Neural cell (in vitro differentiated cells): ENCODE results near the gene AK3. TPM values are rescaled to one million over a fixed set of nuclear protein-coding genes. Genes with fewer than 3 reads are reported as not detected.

Experiments used
- H2AFZ ChIP-seq: fragments of 200-600, 300-800 bp; sonication (generic), shearing (Covaris generic); 2 replicates; pipeline ENCODE4 v1.6.0; 2014; ENCODE audit warnings: low read depth, mild to moderate bottlenecking, antibody characterized with exemption, low read length, moderate library complexity
- H3F3A ChIP-seq: fragments of 200-600 bp; shearing (Covaris generic); 2 replicates; pipeline ENCODE4 v1.6.1; 2016; ENCODE audit warnings: mild to moderate bottlenecking, moderate library complexity, mixed read lengths, antibody characterized with exemption, low read length; ENCODE audit not compliant: insufficient read depth, poor library complexity, severe bottlenecking
- H3K27ac ChIP-seq: fragments of 200-600, 300-800 bp; sonication (generic), shearing (Covaris generic); 2 replicates; pipeline ENCODE4 v1.5.1; 2014; ENCODE audit warnings: mild to moderate bottlenecking, low read length, moderate library complexity
- H3K27me3 ChIP-seq: fragments of 300-800, 200-600 bp; sonication (generic), shearing (Covaris generic); 2 replicates; pipeline ENCODE4 v1.6.0; 2014; ENCODE audit warnings: mild to moderate bottlenecking, low read depth, low read length, moderate library complexity; ENCODE audit not compliant: insufficient read depth
- H3K36me3 ChIP-seq: fragments of 300-800, 200-600 bp; sonication (generic), shearing (Covaris generic); 2 replicates; pipeline ENCODE4 v1.5.1; 2014; ENCODE audit warnings: mild to moderate bottlenecking, antibody characterized with exemption, low read length, moderate library complexity; ENCODE audit not compliant: insufficient read depth
- H3K4me2 ChIP-seq: fragments of 300-800, 200-600 bp; sonication (generic), shearing (Covaris generic); 2 replicates; pipeline ENCODE4 v1.6.0; 2014; ENCODE audit warnings: mild to moderate bottlenecking, low read length
- H3K4me3 ChIP-seq: fragments of 300-800, 200-600 bp; sonication (generic), shearing (Covaris generic); 2 replicates; pipeline ENCODE4 v1.5.1; 2014; ENCODE audit warnings: mild to moderate bottlenecking, low read length, moderate library complexity
- H3K79me2 ChIP-seq: fragments of 200-600 bp; shearing (Covaris generic); replicated peaks from 2 replicates; pipeline ENCODE4 v1.6.0; 2014; ENCODE audit warnings: mild to moderate bottlenecking, low read length, moderate library complexity; ENCODE audit not compliant: insufficient read depth
- H3K9ac ChIP-seq: fragments of 300-800, 200-600 bp; sonication (generic), shearing (Covaris generic); 2 replicates; pipeline ENCODE4 v1.6.1; 2016; ENCODE audit warnings: mild to moderate bottlenecking, low read length, mixed read lengths
- H3K9me2 ChIP-seq: fragments of 200-600 bp; shearing (Covaris generic); 2 replicates; pipeline ENCODE4 v1.6.1; 2016; ENCODE audit warnings: mild to moderate bottlenecking, low read length, mixed read lengths; ENCODE audit not compliant: insufficient read depth
- H3K9me3 ChIP-seq: fragments of 200-600, 300-800 bp; sonication (generic), shearing (Covaris generic); 2 replicates; pipeline ENCODE4 v1.6.1; 2016; ENCODE audit warnings: mild to moderate bottlenecking, mixed run types, low read length, moderate library complexity, mixed read lengths
- H4K20me1 ChIP-seq: fragments of 200-600 bp; shearing (Covaris generic); 2 replicates; pipeline ENCODE4 v1.6.1; 2016; ENCODE audit warnings: mild to moderate bottlenecking, mixed run types; ENCODE audit not compliant: insufficient read depth
- EP300 ChIP-seq: fragments of 450-650 bp; conservative IDR thresholded peaks from 2 replicates; pipeline ENCODE4 v1.6.1; 2014; ENCODE audit warnings: antibody characterized with exemption, mild to moderate bottlenecking, moderate library complexity; ENCODE audit not compliant: poor library complexity, severe bottlenecking
- EZH2 ChIP-seq: fragments of 200-600, 300-800 bp; shearing (Covaris generic), sonication (generic); IDR thresholded peaks from 2 replicates; pipeline ENCODE4 v1.6.1; 2014; ENCODE audit warnings: antibody characterized with exemption, low read length, borderline replicate concordance, mild to moderate bottlenecking; ENCODE audit not compliant: insufficient read depth, poor library complexity, severe bottlenecking
- MXI1 ChIP-seq: fragments of 450-650 bp; conservative IDR thresholded peaks from 2 replicates; pipeline ENCODE4 v1.6.1; 2014; ENCODE audit warnings: antibody characterized with exemption, mild to moderate bottlenecking; ENCODE audit not compliant: poor library complexity, severe bottlenecking
- POLR2AphosphoS5 ChIP-seq: IDR thresholded peaks from 2 replicates; pipeline ENCODE4 v1.6.1; 2012
- RAD21 ChIP-seq: fragments of 450-650 bp; conservative IDR thresholded peaks from 2 replicates; pipeline ENCODE4 v1.6.1; 2014; ENCODE audit warnings: antibody characterized with exemption, mild to moderate bottlenecking, moderate library complexity
- SMC3 ChIP-seq: fragments of 450-650 bp; conservative IDR thresholded peaks from 2 replicates; pipeline ENCODE4 v1.6.1; 2014; ENCODE audit warnings: antibody characterized with exemption, mild to moderate bottlenecking, moderate library complexity; ENCODE audit not compliant: poor library complexity
- TAF1 ChIP-seq: IDR thresholded peaks from 2 replicates; pipeline ENCODE4 v1.6.1; 2012; ENCODE audit warnings: low read depth
- polyA plus RNA-seq: library from polyadenylated mRNA; depleted of rRNA; stranded (reverse); fragments of >200 nt; gene quantifications from 2 replicates; pipeline ENCODE4 v1.2.3, GENCODE V29; 2014
- TF ChIP-seq, protein P1 (sequence below): IDR thresholded peaks from 2 replicates; pipeline ENCODE4 v1.6.1; 2012; ENCODE audit warnings: borderline replicate concordance
- TF ChIP-seq, protein P2 (sequence below): fragments of 450-650 bp; IDR thresholded peaks from 2 replicates; pipeline ENCODE4 v1.5.1; 2014; ENCODE audit warnings: antibody characterized with exemption, mild to moderate bottlenecking, moderate library complexity; ENCODE audit not compliant: poor library complexity, severe bottlenecking

Gene AK3
- polyA plus RNA-seq, 1 donor from 2014 or later, result 73.7 TPM

DNA sequence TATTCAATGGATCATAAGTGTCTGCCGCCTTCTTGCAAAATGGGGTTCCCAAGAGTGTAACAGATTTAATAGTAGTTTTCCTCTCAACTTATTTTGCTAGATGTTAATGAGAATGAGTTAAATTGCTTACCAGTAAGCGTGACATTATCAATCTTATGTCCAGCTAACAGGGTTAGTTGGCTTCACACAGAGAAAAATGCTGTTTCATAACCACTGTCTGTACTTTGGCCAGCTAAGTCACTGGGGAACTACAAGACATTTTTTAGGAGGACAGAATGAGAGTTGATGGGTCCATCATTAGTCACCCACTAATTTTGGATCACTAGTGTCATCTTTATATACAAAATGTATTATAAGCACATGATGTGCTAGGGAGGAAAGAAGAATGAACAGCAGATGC lies 60.3 kb downstream of the AK3 start:
- no peaks in the 10 kb centered on the region for H3K9me2 ChIP-seq
- H2AFZ ChIP-seq, result no peak overlapping the region
- TF ChIP-seq, protein P1, sequence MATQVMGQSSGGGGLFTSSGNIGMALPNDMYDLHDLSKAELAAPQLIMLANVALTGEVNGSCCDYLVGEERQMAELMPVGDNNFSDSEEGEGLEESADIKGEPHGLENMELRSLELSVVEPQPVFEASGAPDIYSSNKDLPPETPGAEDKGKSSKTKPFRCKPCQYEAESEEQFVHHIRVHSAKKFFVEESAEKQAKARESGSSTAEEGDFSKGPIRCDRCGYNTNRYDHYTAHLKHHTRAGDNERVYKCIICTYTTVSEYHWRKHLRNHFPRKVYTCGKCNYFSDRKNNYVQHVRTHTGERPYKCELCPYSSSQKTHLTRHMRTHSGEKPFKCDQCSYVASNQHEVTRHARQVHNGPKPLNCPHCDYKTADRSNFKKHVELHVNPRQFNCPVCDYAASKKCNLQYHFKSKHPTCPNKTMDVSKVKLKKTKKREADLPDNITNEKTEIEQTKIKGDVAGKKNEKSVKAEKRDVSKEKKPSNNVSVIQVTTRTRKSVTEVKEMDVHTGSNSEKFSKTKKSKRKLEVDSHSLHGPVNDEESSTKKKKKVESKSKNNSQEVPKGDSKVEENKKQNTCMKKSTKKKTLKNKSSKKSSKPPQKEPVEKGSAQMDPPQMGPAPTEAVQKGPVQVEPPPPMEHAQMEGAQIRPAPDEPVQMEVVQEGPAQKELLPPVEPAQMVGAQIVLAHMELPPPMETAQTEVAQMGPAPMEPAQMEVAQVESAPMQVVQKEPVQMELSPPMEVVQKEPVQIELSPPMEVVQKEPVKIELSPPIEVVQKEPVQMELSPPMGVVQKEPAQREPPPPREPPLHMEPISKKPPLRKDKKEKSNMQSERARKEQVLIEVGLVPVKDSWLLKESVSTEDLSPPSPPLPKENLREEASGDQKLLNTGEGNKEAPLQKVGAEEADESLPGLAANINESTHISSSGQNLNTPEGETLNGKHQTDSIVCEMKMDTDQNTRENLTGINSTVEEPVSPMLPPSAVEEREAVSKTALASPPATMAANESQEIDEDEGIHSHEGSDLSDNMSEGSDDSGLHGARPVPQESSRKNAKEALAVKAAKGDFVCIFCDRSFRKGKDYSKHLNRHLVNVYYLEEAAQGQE, result no peak
- TF ChIP-seq EZH2 (no peak), MXI1 (no peak), POLR2AphosphoS5 (no peak), RAD21 (no peak), TAF1 (no peak), EP300 (no peak), SMC3 (no peak)
- TF ChIP-seq, protein P2, sequence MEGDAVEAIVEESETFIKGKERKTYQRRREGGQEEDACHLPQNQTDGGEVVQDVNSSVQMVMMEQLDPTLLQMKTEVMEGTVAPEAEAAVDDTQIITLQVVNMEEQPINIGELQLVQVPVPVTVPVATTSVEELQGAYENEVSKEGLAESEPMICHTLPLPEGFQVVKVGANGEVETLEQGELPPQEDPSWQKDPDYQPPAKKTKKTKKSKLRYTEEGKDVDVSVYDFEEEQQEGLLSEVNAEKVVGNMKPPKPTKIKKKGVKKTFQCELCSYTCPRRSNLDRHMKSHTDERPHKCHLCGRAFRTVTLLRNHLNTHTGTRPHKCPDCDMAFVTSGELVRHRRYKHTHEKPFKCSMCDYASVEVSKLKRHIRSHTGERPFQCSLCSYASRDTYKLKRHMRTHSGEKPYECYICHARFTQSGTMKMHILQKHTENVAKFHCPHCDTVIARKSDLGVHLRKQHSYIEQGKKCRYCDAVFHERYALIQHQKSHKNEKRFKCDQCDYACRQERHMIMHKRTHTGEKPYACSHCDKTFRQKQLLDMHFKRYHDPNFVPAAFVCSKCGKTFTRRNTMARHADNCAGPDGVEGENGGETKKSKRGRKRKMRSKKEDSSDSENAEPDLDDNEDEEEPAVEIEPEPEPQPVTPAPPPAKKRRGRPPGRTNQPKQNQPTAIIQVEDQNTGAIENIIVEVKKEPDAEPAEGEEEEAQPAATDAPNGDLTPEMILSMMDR, result no peak
- no peaks in the 10 kb centered on the region for H3K9me3 ChIP-seq
- peaks cover 27% of the 10 kb centered on the region for H3K79me2 ChIP-seq
- H3K4me3 ChIP-seq, result peak overlapping the region; percentile 86
- no peaks in the 10 kb centered on the region for H4K20me1 ChIP-seq
- peak overlapping the region; percentile 40 for H3K4me2 ChIP-seq
- H3K36me3 ChIP-seq, result no peaks in the 10 kb centered on the region
- H3F3A ChIP-seq, result no peaks in the 10 kb centered on the region
- H3K27ac ChIP-seq, result peak overlapping the region; percentile 98
- no peaks in the 10 kb centered on the region for H3K27me3 ChIP-seq
- H3K9ac ChIP-seq, result peak overlapping the region; percentile 91

DNA sequence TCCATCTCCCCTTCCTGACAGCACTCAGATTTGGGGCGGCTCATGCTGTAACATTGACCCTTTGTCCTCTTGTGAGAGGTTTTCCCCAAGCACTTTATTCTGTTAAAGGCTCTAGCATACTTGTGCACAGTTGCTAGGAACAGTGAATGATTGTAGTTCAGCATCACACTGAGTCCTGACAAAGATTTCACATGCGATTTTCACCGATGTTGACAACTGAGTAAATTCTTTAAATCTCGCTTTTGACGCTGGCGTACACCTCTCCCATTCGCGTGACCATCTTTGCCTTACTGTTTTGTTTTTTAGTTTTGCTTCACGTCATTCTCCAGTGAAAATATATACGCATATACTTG lies 60.9 kb downstream of the AK3 start:
- H3K9me2 ChIP-seq, result no peaks in the 10 kb centered on the region
- H3K4me2 ChIP-seq, result peak overlapping the region; percentile 40
- no peaks in the 10 kb centered on the region for H3F3A ChIP-seq
- peaks cover 27% of the 10 kb centered on the region for H3K79me2 ChIP-seq
- TF ChIP-seq MXI1, result peak; percentile 9
- TF ChIP-seq, protein P1, result no peak
- no peak for TF ChIP-seq RAD21
- TF ChIP-seq, protein P2, result no peak
- H3K4me3 ChIP-seq, result peak overlapping the region; percentile 86
- H3K9me3 ChIP-seq, result no peaks in the 10 kb centered on the region
- H3K27ac ChIP-seq, result peak overlapping the region; percentile 98
- no peaks in the 10 kb centered on the region for H4K20me1 ChIP-seq
- H3K27me3 ChIP-seq, result no peaks in the 10 kb centered on the region
- peak overlapping the region; percentile 91 for H3K9ac ChIP-seq
- peak overlapping the region; percentile 86 for H2AFZ ChIP-seq
- no peaks in the 10 kb centered on the region for H3K36me3 ChIP-seq
